ENCODE measurements around the gene COA7. TPM values are rescaled to one million over a fixed set of nuclear protein-coding genes. Genes with fewer than 3 reads are reported as not detected.
"Not testable (repeated sequence)": the region's sequence is repeated elsewhere in the genome, so short reads cannot be mapped to it uniquely, and the experiment has no call there.

Gene COA7
- total RNA-seq, 1 donor from 2014 or later, result 23.8 TPM

DNA sequence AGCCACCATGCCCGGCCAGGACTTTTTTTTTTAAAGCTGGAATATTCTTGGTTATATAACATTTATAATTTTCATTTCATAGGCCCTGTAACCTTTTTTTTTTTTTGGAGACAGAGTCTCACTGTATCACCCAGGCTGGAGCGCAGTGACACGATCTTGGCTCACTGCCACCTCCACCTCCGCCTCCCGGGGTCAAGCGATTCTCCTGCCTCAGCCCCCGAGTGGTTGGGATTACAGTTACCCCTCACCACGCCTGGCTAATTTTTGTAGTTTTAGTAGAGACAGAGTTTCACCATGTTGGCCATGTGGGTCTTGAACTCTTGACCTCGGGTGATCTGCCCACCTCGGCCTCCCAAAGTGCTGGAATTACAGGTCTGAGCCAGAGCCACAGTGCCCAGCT lies 40.7 kb upstream of the COA7 start:
- Mint-ChIP-seq H3K27me3 (ENCODE audit: low read depth) (no peaks in the 10 kb centered on the region), H3K9me3 (ENCODE audit: low read depth) (no peaks in the 10 kb centered on the region), H3K4me1 (ENCODE audit: low read depth) (peaks cover 22% of the 10 kb centered on the region), H3K27ac (ENCODE audit: unreplicated experiment) (peak overlapping the region; percentile 51), H3K36me3 (ENCODE audit: low read depth) (no peaks in the 10 kb centered on the region), H3K4me3 (ENCODE audit: unreplicated experiment) (no peak overlapping the region)
- TF ChIP-seq, protein P1, sequence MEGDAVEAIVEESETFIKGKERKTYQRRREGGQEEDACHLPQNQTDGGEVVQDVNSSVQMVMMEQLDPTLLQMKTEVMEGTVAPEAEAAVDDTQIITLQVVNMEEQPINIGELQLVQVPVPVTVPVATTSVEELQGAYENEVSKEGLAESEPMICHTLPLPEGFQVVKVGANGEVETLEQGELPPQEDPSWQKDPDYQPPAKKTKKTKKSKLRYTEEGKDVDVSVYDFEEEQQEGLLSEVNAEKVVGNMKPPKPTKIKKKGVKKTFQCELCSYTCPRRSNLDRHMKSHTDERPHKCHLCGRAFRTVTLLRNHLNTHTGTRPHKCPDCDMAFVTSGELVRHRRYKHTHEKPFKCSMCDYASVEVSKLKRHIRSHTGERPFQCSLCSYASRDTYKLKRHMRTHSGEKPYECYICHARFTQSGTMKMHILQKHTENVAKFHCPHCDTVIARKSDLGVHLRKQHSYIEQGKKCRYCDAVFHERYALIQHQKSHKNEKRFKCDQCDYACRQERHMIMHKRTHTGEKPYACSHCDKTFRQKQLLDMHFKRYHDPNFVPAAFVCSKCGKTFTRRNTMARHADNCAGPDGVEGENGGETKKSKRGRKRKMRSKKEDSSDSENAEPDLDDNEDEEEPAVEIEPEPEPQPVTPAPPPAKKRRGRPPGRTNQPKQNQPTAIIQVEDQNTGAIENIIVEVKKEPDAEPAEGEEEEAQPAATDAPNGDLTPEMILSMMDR (IDR thresholded peaks at IDR 0.05), result no peak
- no peak for DNase-seq (ENCODE audit: low spot score)

DNA sequence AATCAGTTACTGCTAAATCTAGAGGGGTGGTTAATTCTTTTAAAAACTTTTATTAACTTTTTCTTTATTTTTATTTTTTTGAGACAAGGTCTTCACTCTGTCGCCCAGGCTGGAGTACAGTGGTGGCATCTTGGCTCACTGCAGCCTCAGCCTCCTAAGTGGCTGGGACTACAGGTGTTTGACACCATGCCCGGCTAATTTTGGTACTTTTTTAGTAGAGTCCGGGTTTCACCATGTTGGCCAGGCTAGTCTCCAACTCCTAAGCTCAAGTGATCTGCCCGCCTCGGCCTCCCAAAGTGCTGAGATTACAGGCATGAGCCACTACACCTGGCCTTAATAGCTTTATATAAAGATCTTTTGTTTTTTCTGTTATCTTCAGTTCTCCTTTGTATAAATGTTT lies 40.0 kb upstream of the COA7 start:
- Mint-ChIP-seq H3K9me3 (ENCODE audit: low read depth) (no peaks in the 10 kb centered on the region), H3K36me3 (ENCODE audit: low read depth) (no peaks in the 10 kb centered on the region), H3K4me1 (ENCODE audit: low read depth) (peaks cover 22% of the 10 kb centered on the region), H3K27me3 (ENCODE audit: low read depth) (no peaks in the 10 kb centered on the region), H3K27ac (ENCODE audit: unreplicated experiment) (no peak overlapping the region), H3K4me3 (ENCODE audit: unreplicated experiment) (no peak overlapping the region)
- TF ChIP-seq, protein P1 (IDR thresholded peaks at IDR 0.05), result no peak
- no peak for DNase-seq (ENCODE audit: low spot score)

DNA sequence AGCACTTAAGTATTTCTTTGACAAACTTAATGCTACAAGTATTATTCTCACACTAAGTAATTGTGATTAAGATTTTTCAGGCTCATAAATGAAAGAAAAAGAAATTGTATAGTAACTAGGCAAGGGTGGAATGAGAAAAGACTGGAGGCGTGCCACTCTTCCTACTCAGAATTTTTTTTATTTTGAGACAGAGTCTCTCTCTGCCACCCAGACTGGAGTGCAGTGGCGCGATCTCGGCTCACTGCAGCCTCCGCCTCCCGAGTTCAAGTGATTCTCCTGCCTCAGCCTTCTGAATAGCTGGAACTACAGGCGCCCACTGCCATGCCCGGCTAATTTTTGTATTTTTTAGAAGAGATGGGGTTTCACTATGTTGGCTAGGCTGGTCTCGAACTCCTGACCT lies 37.2 kb upstream of the COA7 start:
- not testable (repeated sequence) for H3K36me3 Mint-ChIP-seq (ENCODE audit: low read depth); H3K27ac Mint-ChIP-seq (ENCODE audit: unreplicated experiment); H3K4me3 Mint-ChIP-seq (ENCODE audit: unreplicated experiment); DNase-seq (ENCODE audit: low spot score); H3K27me3 Mint-ChIP-seq (ENCODE audit: low read depth); H3K9me3 Mint-ChIP-seq (ENCODE audit: low read depth)
- H3K4me1 Mint-ChIP-seq (ENCODE audit: low read depth), result peaks cover 22% of the 10 kb centered on the region

DNA sequence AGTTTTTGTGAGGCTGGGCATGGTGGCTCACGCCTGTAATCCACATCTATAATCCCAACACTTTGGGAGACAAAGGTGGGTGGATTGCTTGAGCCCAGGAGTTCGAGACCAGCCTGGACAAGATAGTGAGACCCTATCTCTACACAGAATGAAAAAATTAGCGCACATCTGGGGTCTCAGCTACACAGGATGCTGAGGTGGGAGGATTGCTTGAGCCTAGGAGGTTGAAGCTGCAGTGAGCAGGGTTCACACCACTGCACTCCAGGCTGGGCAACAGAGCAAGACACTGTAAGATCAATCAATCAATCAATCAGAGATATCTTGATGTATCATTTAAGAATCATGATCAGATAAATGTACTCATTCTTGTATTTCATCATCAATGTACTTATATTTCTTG lies 35.2 kb upstream of the COA7 start:
- TF ChIP-seq, protein P1 (IDR thresholded peaks at IDR 0.05), result no peak
- Mint-ChIP-seq H3K27me3 (ENCODE audit: low read depth) (no peaks in the 10 kb centered on the region), H3K9me3 (ENCODE audit: low read depth) (no peaks in the 10 kb centered on the region), H3K4me3 (ENCODE audit: unreplicated experiment) (no peak overlapping the region), H3K36me3 (ENCODE audit: low read depth) (peaks cover 2% of the 10 kb centered on the region), H3K4me1 (ENCODE audit: low read depth) (peaks cover 19% of the 10 kb centered on the region), H3K27ac (ENCODE audit: unreplicated experiment) (no peak overlapping the region)
- DNase-seq (ENCODE audit: low spot score), result no peak

DNA sequence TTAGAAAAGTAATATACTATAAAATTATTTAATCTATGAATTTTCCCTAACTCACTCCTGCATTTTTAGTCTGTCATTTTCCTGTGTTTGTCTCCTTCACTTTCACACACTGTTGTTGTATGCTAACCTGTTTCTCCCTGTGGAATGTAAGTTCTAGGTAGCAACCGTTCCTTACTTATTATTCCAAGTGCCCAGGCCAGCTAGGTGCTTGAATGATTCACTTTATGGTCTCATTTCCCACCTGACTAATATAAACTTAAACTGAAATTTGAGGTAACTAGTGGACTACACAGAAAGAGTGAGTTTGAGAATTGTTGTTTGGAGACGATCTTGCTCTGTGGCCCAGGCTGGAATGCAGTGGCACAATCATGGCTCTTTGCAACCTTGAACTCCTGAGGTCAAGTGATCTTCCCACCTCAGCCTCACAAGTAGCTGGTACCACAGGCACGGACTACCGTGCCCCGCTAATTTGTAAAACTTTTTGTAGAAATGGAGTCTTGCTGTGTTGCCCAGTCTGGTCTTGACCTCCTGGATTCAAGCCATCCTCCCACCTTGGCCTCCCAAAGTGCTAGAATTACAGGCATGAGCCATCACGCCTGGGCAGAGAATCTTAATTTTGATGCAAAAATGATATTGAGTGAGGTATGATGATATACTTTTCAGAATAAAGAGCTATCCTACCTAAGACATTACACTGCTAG lies 30.0 kb upstream of the COA7 start:
- DNase-seq (ENCODE audit: low spot score), result no peak
- Mint-ChIP-seq H3K4me3 (ENCODE audit: unreplicated experiment) (peak overlapping the region; percentile 90), H3K36me3 (ENCODE audit: low read depth) (peaks cover 2% of the 10 kb centered on the region), H3K27me3 (ENCODE audit: low read depth) (no peaks in the 10 kb centered on the region), H3K27ac (ENCODE audit: unreplicated experiment) (no peak overlapping the region), H3K4me1 (ENCODE audit: low read depth) (peaks cover 27% of the 10 kb centered on the region), H3K9me3 (ENCODE audit: low read depth) (no peaks in the 10 kb centered on the region)
- TF ChIP-seq, protein P1 (IDR thresholded peaks at IDR 0.05), result no peak

DNA sequence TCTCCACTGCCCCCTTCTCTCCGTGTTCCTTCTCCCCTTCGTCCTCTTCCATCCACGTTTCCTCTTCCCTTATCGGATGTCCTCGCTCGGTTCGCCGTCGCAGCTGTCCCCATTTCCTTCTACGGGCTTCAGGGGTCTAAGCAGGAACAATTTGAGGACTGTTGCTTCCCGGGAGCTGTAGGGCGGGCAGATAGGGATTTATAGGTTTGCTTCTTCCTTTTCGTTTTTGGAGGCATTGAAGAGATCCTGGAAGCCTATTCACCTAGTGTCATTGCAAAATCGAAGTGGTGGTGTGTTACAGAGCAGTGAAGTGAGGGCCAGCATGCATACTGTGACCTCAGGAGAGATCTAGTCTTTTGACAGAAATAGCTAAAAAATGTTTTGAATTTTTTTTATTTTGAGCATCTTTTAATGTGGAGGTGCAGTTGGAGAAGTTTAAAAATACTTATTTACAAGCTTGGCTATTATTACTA lies 29.0 kb upstream of the COA7 start:
- Mint-ChIP-seq H3K36me3 (ENCODE audit: low read depth) (peaks cover 2% of the 10 kb centered on the region), H3K9me3 (ENCODE audit: low read depth) (no peaks in the 10 kb centered on the region), H3K27me3 (ENCODE audit: low read depth) (no peaks in the 10 kb centered on the region), H3K4me1 (ENCODE audit: low read depth) (peaks cover 27% of the 10 kb centered on the region), H3K27ac (ENCODE audit: unreplicated experiment) (peak overlapping the region; percentile 93), H3K4me3 (ENCODE audit: unreplicated experiment) (peak overlapping the region; percentile 90)
- no peak for DNase-seq (ENCODE audit: low spot score)
- TF ChIP-seq, protein P1 (IDR thresholded peaks at IDR 0.05), result no peak

Measured in chondrocyte (in vitro differentiated cells).